ENCODE data around the gene NRP2. TPM values are rescaled to one million over a fixed set of nuclear protein-coding genes. Genes with fewer than 3 reads are reported as not detected.

The NRP2 gene
- total RNA-seq, 1 donor from 2014 or later: 20.0 TPM

- ATAC-seq: no peak
Measured at GRCh38 chr2:205713086-205713485, 30.8 kb downstream of the NRP2 start.

GRCh38 chr2:205714058-205714776 is 31.9 kb downstream of the NRP2 start:
- ATAC-seq: no peak

- ATAC-seq: no peak
Measured at GRCh38 chr2:205714789-205715720, 32.8 kb downstream of the NRP2 start.

GRCh38 chr2:205715831-205716525 is 33.7 kb downstream of the NRP2 start:
- ATAC-seq: no peak

- no peak for ATAC-seq
Measured at GRCh38 chr2:205717175-205717846, 35.0 kb downstream of the NRP2 start.

- ATAC-seq: no peak
Measured at GRCh38 chr2:205717999-205718398, 35.7 kb downstream of the NRP2 start.

GRCh38 chr2:205719847-205720246 is 37.5 kb downstream of the NRP2 start:
- no peak for ATAC-seq

GRCh38 chr2:205720451-205720902 is 38.2 kb downstream of the NRP2 start:
- ATAC-seq: no peak

- ATAC-seq: no peak
Measured at GRCh38 chr2:205721057-205721449, 38.8 kb downstream of the NRP2 start.

GRCh38 chr2:205722283-205722918 is 40.1 kb downstream of the NRP2 start:
- ATAC-seq: no peak

- no peak for ATAC-seq
Measured at GRCh38 chr2:205723179-205723578, 40.9 kb downstream of the NRP2 start.

- no peak for ATAC-seq
Measured at GRCh38 chr2:205725059-205725458, 42.8 kb downstream of the NRP2 start.

- no peak for ATAC-seq
Measured at GRCh38 chr2:205726506-205726905, 44.2 kb downstream of the NRP2 start.

GRCh38 chr2:205727174-205727573 is 44.9 kb downstream of the NRP2 start:
- ATAC-seq: no peak

GRCh38 chr2:205728366-205728765 is 46.1 kb downstream of the NRP2 start:
- no peak for ATAC-seq

GRCh38 chr2:205730191-205730590 is 47.9 kb downstream of the NRP2 start:
- no peak for ATAC-seq

- no peak for ATAC-seq
Measured at GRCh38 chr2:205730701-205731582, 48.6 kb downstream of the NRP2 start.

GRCh38 chr2:205731583-205731981 is 49.3 kb downstream of the NRP2 start:
- no peak for ATAC-seq

GRCh38 chr2:205732314-205732713 is 50.0 kb downstream of the NRP2 start:
- no peak for ATAC-seq

GRCh38 chr2:205733082-205733481 is 50.8 kb downstream of the NRP2 start:
- ATAC-seq: no peak

GRCh38 chr2:205733648-205734047 is 51.3 kb downstream of the NRP2 start:
- ATAC-seq: no peak
